ENCODE data around the gene COPG1. TPM values are rescaled to one million over a fixed set of nuclear protein-coding genes. Genes with fewer than 3 reads are reported as not detected.
A peak's percentile ranks its signal among the peaks of the same experiment; 100 is the strongest.

The COPG1 gene
- total and polyA plus RNA-seq, 2 donors from 2014 or later = 107 to 173 TPM

GRCh38 chr3:129278439-129278965 lies 29.1 kb downstream of the COPG1 start, which contains the start of gene HMCES:
HMCES (plus strand) TSS chr3:129278870; CDS start chr3:129279733, 863 bp downstream.
- peak; percentile 95 to 98 (median 96) for DNase-seq
- H3K27me3 ChIP-seq (ENCODE audit: control insufficient read depth, insufficient read depth, low read length) = no peaks in the 10 kb centered on the region
- FAIRE-seq = no peak
- no peak for TF ChIP-seq CTCF (IDR thresholded peaks at IDR 0.05; ENCODE audit: borderline replicate concordance, extremely low read depth, insufficient read depth)
- peaks cover 2 to 9% (median 6%) of the 10 kb centered on the region in 3 donors for H3K4me1 ChIP-seq (ENCODE audit: control insufficient read depth in 2 of 3, insufficient read depth in 2 of 3, low read depth in 1 of 3, low read length in 3 of 3)
- intact Hi-C loops (cut with DNase I) = no loop called here
- H3K9ac ChIP-seq (ENCODE audit: low read length in 3 of 3) = peak within 1 kb of the TSS; percentile 67 to 88 (median 75)
- peak within 1 kb of the TSS; percentile 81 to 87 (median 84) for H3K4me3 ChIP-seq (ENCODE audit: low read length in 3 of 3)
- peak within 1 kb of the TSS; percentile 92 to 95 for H3K27ac ChIP-seq (ENCODE audit: low read depth in 2 of 2, low read length in 2 of 2)
- H3K9me3 ChIP-seq (ENCODE audit: control insufficient read depth in 2 of 3, insufficient read depth in 1 of 3, low read length in 3 of 3) = no peaks in the 10 kb centered on the region
- H3K36me3 ChIP-seq (ENCODE audit: control insufficient read depth in 2 of 3, insufficient read depth in 3 of 3, low read length in 3 of 3) = peaks cover 4 to 31% (median 20%) of the 10 kb centered on the region in 3 donors

GRCh38 chr3:129278966-129279906 lies 29.8 kb downstream of the COPG1 start:
- peak; percentile 60 to 85 (median 79) for DNase-seq
- peaks cover 2 to 9% (median 6%) of the 10 kb centered on the region in 3 donors for H3K4me1 ChIP-seq (ENCODE audit: control insufficient read depth in 2 of 3, insufficient read depth in 2 of 3, low read depth in 1 of 3, low read length in 3 of 3)
- no peak for TF ChIP-seq CTCF (IDR thresholded peaks at IDR 0.05; ENCODE audit: borderline replicate concordance, extremely low read depth, insufficient read depth)
- H3K36me3 ChIP-seq (ENCODE audit: control insufficient read depth in 2 of 3, insufficient read depth in 3 of 3, low read length in 3 of 3) = peaks cover 4 to 24% (median 16%) of the 10 kb centered on the region in 3 donors
- H3K27me3 ChIP-seq (ENCODE audit: control insufficient read depth, insufficient read depth, low read length) = no peaks in the 10 kb centered on the region
- intact Hi-C loops (cut with DNase I) = no loop called here
- H3K27ac ChIP-seq (ENCODE audit: low read depth in 2 of 2, low read length in 2 of 2) = peak overlapping the region; percentile 92 to 95
- peak overlapping the region; percentile 34 to 75 (median 75) for H3K9ac ChIP-seq (ENCODE audit: low read length in 3 of 3)
- FAIRE-seq = no peak
- peak overlapping the region; percentile 60 to 87 (median 84) for H3K4me3 ChIP-seq (ENCODE audit: low read length in 3 of 3)
- no peaks in the 10 kb centered on the region for H3K9me3 ChIP-seq (ENCODE audit: control insufficient read depth in 2 of 3, insufficient read depth in 1 of 3, low read length in 3 of 3)

- H3K4me1 ChIP-seq (ENCODE audit: control insufficient read depth in 2 of 3, insufficient read depth in 2 of 3, low read depth in 1 of 3, low read length in 3 of 3) = peaks cover 2 to 9% (median 6%) of the 10 kb centered on the region in 3 donors
- H3K9me3 ChIP-seq (ENCODE audit: control insufficient read depth in 2 of 3, insufficient read depth in 1 of 3, low read length in 3 of 3) = no peaks in the 10 kb centered on the region
- FAIRE-seq (no peak), DNase-seq (no peak)
- H3K36me3 ChIP-seq (ENCODE audit: control insufficient read depth in 2 of 3, insufficient read depth in 3 of 3, low read length in 3 of 3) = peaks cover 2 to 14% (median 6%) of the 10 kb centered on the region in 3 donors
- no peak overlapping the region for H3K27ac ChIP-seq (ENCODE audit: low read depth in 2 of 2, low read length in 2 of 2)
- intact Hi-C loops (cut with DNase I) = no loop called here
- peak overlapping the region in 2 of 3 donors; percentile 60 to 84 for H3K4me3 ChIP-seq (ENCODE audit: low read length in 3 of 3)
- no peak for TF ChIP-seq CTCF (IDR thresholded peaks at IDR 0.05; ENCODE audit: borderline replicate concordance, extremely low read depth, insufficient read depth)
- no peaks in the 10 kb centered on the region for H3K27me3 ChIP-seq (ENCODE audit: control insufficient read depth, insufficient read depth, low read length)
- peak overlapping the region in 1 of 3 donors; percentile 75 for H3K9ac ChIP-seq (ENCODE audit: low read length in 3 of 3)
Observed at GRCh38 chr3:129280183-129280582, 30.8 kb downstream of the COPG1 start.
